ENCODE data around the gene PHIP. TPM values are rescaled to one million over a fixed set of nuclear protein-coding genes. Genes with fewer than 3 reads are reported as not detected.
"Not testable (repeated sequence)": the region's sequence is repeated elsewhere in the genome, so short reads cannot be mapped to it uniquely, and the experiment has no call there.

The PHIP gene
- total RNA-seq, 4 donors from 2014 or later: 12.1 to 34.5 (median 20.7) TPM

DNA sequence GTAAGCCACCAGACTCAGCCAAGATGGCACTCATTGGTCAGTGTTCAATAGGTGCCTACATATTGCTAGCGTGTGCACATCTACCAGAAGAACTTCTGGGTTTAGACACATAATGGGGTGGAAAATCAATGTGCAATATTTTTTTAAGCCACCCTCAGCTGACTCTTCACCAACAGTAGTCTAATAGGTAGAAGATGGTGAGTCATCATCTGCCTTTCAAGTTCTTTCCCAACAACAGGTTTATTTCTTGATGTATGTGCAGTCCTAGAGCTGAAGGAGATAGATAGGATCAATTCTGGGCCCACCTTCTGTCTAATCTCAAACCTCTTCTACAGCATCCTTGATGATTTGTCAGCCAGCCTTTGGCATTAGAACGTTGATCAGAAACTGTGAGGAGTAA is 169.4 kb downstream of the PHIP start:
- Histone ChIP-seq H3K36me3 (no peaks in the 10 kb centered on the region), H3K4me3 (no peak overlapping the region), H3K27me3 (peaks cover 16% of the 10 kb centered on the region), H3K27ac (no peak overlapping the region), H3K4me1 (peaks cover 0 to 11% (median 5%) of the 10 kb centered on the region in 4 donors), H3K9me3 (no peaks in the 10 kb centered on the region)
- in situ Hi-C loops (cut with MboI; ENCODE audit: low pct_ligation_motif_present in 1 of 4, low pct_unique_long_range_greater_than_20kb in 1 of 4, low sequenced_read_pairs in 3 of 4): no loop called here
- no peak for DNase-seq
- TF ChIP-seq POLR2A (IDR thresholded peaks at IDR 0.05): no peak
- TF ChIP-seq, protein P1, sequence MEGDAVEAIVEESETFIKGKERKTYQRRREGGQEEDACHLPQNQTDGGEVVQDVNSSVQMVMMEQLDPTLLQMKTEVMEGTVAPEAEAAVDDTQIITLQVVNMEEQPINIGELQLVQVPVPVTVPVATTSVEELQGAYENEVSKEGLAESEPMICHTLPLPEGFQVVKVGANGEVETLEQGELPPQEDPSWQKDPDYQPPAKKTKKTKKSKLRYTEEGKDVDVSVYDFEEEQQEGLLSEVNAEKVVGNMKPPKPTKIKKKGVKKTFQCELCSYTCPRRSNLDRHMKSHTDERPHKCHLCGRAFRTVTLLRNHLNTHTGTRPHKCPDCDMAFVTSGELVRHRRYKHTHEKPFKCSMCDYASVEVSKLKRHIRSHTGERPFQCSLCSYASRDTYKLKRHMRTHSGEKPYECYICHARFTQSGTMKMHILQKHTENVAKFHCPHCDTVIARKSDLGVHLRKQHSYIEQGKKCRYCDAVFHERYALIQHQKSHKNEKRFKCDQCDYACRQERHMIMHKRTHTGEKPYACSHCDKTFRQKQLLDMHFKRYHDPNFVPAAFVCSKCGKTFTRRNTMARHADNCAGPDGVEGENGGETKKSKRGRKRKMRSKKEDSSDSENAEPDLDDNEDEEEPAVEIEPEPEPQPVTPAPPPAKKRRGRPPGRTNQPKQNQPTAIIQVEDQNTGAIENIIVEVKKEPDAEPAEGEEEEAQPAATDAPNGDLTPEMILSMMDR (IDR thresholded peaks at IDR 0.05): no peak
- TF ChIP-seq POLR2AphosphoS5 (IDR thresholded peaks at IDR 0.05): no peak
- TF ChIP-seq EP300 (IDR thresholded peaks at IDR 0.05; ENCODE audit: low read depth): no peak
- 92 to 100% methylated on average over 1 to 2 of the region's 2 CpGs for WGBS, 2 donors (ENCODE audit: low coverage in 1 of 2)
- intact Hi-C loops (cut with DNase I; ENCODE audit: low total_unique reads): no loop called here

DNA sequence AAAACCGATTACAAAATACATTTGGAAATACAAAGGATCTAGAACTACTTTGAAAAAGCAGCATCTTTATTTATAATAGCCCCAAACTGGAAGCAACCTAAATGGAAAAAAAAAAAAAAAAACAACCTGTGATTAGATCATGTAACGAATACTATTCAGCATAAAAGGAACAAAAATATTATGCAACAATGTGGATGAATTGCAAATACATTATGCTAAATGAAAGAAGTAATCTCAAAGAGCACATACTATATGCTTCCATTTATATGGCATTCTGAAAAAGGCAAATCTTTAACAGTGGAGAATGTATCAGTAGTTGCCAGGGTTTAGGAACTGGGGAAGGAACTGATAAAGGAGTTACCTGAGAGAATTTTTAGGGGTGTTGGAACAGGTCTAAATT is 181.8 kb downstream of the PHIP start:
- intact Hi-C loops (cut with DNase I; ENCODE audit: low total_unique reads): no loop called here
- in situ Hi-C loops (cut with MboI; ENCODE audit: low pct_ligation_motif_present in 1 of 4, low pct_unique_long_range_greater_than_20kb in 1 of 4, low sequenced_read_pairs in 3 of 4): no loop called here
- no peaks in the 10 kb centered on the region for H3K9me3 ChIP-seq
- no peak overlapping the region for H3K4me3 ChIP-seq
- no peaks in the 10 kb centered on the region for H3K36me3 ChIP-seq
- DNase-seq: no peak
- H3K27ac ChIP-seq: no peak overlapping the region
- H3K4me1 ChIP-seq: no peaks in the 10 kb centered on the region
- TF ChIP-seq POLR2AphosphoS5 (IDR thresholded peaks at IDR 0.05) (no peak), EP300 (IDR thresholded peaks at IDR 0.05; ENCODE audit: low read depth) (no peak), POLR2A (IDR thresholded peaks at IDR 0.05) (no peak)
- TF ChIP-seq, protein P1 (IDR thresholded peaks at IDR 0.05): no peak
- WGBS, 2 donors (ENCODE audit: low coverage in 1 of 2): 88% methylated on average over 2 of the region's 2 CpGs
- H3K27me3 ChIP-seq: no peaks in the 10 kb centered on the region

DNA sequence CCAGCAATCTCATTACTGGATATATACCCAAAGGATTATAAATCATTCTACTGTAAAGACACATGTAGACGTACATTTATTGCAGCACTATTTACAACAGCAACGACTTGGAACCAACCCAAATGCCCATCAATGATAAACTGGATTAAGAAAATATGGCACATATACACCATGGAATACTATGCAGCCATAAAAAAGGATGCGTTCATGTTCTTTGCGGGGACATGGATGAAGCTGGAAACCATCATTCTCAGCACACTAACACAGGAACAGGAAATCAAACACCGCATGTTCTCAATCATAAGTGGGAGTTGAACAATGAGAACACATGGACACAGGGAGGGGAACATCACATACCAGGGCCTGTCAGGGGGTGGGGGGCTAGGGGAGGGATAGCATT is 188.2 kb downstream of the PHIP start:
- H3K27ac ChIP-seq; H3K4me3 ChIP-seq; H3K36me3 ChIP-seq; H3K27me3 ChIP-seq; H3K4me1 ChIP-seq; intact Hi-C loops (cut with DNase I; ENCODE audit: low total_unique reads); DNase-seq; in situ Hi-C loops (cut with MboI; ENCODE audit: low pct_ligation_motif_present in 1 of 4, low pct_unique_long_range_greater_than_20kb in 1 of 4, low sequenced_read_pairs in 3 of 4); H3K9me3 ChIP-seq: not testable (repeated sequence)
- 91 to 95% methylated on average over 5 of the region's 5 CpGs for WGBS, 2 donors (ENCODE audit: low coverage in 1 of 2)

Other genes starting within 250 kb of the PHIP start
- gene IRAK1BP1, start 210.7 kb downstream of the PHIP start, total RNA-seq: 1 to 10 TPM in 3 of 4 donors, not detected in 1; 1.6 to 3.7 (median 2.9) TPM
- gene HMGN3, start 156.4 kb upstream of the PHIP start, total RNA-seq: 10 to 100 TPM in 3 of 4 donors, 1 to 10 TPM in 1; 9.4 to 33.5 (median 21.6) TPM